Cardiac septum (tissue), 1 donor: ENCODE results near the gene MFAP3L. TPM values are rescaled to one million over a fixed set of nuclear protein-coding genes. Genes with fewer than 3 reads are reported as not detected.
A peak's percentile ranks its signal among the peaks of the same experiment; 100 is the strongest.
"Not testable (repeated sequence)": the region's sequence is repeated elsewhere in the genome, so short reads cannot be mapped to it uniquely, and the experiment has no call there.

Experiments
- DNase-seq: peaks from one replicate; pipeline ENCODE4 v3.0.0-alpha.2; 2020; ENCODE audit warnings: low spot score
- intact Hi-C: fragments of 100-400 bp; cut with DNase I; formaldehyde crosslinking; loops from one replicate; pipeline ENCODE4 v1.14.0; 2022
- long read RNA-seq: library from polyadenylated mRNA; unstranded; transcript quantifications from one replicate; pipeline ENCODE4 v2.0.0, GENCODE V29; 2021
- total RNA-seq: library from RNA; stranded (reverse); fragmentation: NEBNext Ultra II Directional; extraction: Animal tissue kit (Norgen Biotek cat#: 25700); gene quantifications from one replicate; pipeline ENCODE4 v1.2.1, GENCODE V29; 2021
- donor health status: DM: no; HTN: no; CAD: no.

The MFAP3L gene
- 1.2 TPM for total RNA-seq
- long read RNA-seq, partial matches to known transcripts = 0 of 3 reads
- long read RNA-seq, other reads (novel, unspliced or antisense) = 3 of 3 reads

DNA sequence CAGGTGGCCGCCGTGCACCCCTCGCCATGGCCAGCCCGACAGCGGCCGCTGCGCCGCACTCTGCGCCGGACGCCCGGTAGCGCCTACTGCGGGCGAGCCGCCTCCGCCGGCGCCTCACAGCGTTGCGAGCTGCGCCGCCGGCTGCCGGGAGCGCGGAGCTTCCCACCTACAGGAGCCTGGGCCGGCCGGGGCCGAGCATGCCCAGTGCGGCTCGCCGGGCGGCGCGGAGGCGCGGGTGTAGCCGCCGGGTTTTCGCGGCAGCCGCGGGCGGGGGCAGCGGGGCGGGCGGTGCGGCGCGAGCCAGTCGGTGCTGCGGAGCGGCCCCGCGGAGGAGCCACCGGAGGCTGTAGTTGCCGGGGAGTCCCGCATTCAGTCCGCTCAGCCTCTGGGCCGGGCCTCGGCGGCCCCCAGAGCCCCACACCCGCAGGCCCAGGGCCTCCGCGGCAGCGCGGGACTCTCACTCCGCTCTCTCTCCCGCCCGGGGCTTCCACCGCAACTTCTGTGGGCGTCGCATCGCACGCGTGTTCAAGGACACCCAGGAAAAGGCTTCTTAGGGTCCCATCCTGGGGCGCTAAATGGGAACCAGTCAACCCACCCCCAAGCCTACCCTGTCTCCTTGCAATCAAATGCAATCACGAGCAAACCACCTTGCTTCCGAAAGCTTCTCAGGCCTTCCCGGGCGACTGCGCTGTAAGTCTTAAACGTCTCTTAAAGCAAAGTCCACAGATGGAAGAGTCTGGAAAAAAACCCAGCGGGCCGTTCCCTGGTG is at the start of gene MFAP3L:
Gene MFAP3L (minus strand): TSS at position 143 of the 769 bp plus-strand sequence. CDS start 20,518 bp downstream, outside the sequence.
- DNase-seq = peak; percentile 93
- intact Hi-C loops = loop anchor here (2.0 kb wide), 2 partner anchors 270 to 414 kb away; partner anchors contain the start of genes HPF1 and NEK1

DNA sequence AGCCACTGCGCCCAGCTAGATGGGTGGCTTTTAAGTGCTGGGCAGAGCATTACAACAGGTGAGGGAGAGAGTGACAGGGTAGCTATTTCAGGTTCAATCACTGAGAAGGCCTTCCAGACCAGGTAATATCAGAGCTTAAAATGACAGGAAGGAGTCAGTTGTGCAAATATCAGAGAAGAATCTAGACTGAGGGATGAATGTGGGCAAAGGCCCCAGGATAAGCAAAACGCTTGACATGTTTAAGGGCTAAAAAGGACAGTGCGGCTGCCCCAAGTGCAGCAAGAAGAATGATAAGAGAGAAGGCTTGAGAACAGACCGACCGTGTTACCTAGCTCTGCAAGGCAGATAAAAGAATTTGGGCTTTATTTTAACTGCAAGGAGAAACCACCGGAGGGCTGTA is 45.0 kb upstream of the MFAP3L start:
- no peak for DNase-seq
- intact Hi-C loops = no loop called here

DNA sequence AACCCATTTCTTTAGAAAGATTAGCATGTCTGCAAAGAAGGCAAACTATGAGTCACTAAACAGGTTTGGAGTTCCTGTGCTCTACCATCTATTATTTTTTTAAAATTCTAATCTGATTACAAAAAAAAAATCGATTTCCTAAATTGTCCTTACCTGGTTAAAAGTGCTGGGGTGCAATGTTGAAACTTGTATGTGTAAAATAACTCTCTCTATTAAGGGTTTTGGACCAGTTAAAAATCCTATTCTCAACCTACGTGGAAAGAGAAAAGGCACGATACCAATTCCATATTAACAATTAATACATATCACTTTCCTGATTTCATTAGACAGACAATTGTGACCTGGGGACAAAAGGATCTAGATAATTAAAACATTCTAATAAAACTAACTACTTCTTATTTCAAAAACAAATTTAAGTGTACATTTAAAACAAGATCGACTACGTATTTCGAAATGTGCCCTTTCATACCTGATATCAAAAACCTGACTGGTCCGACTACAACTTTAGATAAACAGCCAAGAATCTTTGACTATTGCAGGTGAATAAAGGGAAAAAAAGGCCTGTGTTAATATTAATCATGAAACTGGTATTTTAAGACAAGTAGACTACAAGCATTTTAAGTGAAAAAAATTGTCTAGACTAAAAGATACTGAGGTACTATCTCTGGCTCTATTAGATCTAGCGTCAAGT is 42.4 kb upstream of the MFAP3L start:
- DNase-seq = no peak
- intact Hi-C loops = no loop called here

DNA sequence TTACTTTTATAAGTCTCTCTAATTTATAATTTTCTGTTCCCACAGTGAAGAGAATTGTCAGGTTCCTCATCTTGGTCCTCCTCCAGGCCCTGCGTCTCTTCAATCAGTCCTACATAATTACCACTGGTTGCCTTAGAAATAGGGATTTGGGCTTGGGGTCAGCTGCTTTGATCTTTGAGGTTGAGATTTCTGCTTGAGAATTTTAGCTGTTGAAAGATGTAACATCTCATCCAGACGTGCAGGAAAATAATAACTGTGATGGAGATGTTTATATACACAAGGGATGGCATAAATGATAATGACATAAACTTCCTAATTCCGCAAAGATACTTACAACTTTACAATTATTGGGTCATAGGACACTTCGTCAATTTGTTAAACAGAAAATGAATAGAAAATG is 33.2 kb upstream of the MFAP3L start:
- DNase-seq = no peak
- intact Hi-C loops = no loop called here

DNA sequence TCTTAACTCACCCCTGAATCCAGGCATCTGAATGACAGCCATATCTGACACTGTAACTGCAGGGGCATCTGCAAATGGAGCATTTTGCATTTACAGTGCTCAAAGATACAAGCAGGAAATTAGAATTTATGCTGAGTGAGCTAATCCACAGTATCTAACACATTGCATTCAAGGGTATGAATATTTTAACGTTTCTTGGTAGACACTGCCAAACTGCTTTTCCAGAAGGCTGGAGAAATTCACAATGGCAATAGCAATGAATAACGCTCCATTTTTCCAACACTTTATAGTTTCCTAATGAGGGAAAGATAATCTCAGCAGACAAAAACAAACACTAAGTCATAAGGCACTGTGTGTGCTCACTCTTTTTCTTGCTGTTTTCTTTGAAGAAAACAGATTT is 32.6 kb upstream of the MFAP3L start:
- intact Hi-C loops = no loop called here

DNA sequence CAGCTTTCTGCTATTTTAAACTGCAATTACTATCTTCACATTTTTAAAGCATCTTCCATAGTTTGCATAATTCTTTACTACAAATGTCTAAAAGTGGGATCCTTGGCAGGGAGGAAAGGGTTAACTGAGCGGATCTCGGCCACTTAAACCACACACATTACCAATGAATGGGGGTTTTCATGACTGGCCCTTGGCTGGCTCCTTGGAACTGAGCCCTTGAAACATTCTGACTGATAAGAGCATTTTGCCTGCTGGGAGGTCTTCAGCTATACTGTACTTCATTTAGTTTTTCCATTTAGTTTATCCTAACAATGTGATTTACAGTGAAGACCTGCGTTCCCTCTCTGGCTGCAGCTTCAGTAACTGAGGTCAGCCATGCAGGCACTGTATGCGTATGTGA is 31.7 kb upstream of the MFAP3L start:
- intact Hi-C loops = no loop called here
- no peak for DNase-seq

More for the DNA sequence above, 32.6 kb upstream of the MFAP3L start:
- DNase-seq = no peak

DNA sequence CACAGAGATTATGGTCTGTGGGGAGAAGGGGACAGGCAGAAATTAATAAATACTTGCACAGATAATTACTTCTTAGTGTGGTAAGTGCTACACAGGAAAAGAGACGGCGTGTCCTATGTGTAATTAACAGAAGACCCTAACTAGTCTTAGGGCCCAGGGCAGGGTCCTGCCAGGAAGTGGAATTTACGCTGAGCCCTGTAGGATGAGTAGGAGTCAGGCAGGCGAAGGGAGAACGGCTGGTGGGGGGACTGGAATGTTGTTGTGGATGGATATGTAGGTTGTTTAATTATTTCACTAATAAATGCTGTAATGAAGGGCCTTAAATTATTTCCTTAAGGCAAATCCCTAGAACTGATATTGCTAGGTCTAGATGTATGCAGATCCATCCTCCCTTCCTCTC is 26.7 kb upstream of the MFAP3L start:
- intact Hi-C loops = no loop called here
- DNase-seq = no peak

DNA sequence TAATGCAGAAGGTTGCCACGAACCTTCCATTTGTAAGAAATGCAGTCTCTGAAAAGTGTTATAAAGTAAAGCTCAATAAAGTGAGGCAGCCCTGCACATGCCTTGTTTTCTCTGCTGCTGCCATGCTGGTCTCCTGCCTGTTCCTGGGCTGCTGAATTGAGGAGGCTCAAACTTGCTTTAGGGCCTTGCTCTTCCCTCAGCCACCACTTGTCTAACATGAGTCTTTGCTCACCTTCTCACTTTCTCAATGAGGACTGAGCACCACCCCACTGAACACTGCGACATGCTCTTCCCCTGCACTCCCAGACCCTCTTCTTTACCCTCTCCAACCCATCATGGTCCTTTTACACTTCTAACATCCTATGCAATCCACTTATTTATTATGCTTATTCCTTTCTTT is 25.2 kb upstream of the MFAP3L start:
- intact Hi-C loops = no loop called here
- DNase-seq = no peak

DNA sequence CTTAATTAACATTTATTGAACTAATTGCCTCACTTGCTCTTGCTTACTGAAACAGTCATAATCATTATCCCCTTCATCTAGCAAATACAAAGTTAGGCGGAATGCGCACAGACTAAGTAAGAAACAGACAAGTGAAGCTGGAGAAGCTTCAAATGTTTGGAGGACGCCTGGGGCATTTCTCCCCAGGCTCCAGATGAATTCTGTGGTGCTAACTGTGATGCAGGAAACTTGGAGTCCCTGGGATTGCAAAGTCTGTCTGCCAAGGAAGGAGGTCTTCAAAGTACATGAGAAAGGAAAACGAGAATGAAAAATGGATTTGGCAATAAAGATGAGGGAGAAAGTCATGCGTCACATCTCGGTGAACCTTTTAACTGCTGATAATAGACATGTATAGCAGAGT is 23.6 kb upstream of the MFAP3L start:
- DNase-seq = no peak
- intact Hi-C loops = loop anchor here (2.0 kb wide), 1 partner anchor 239 kb away; no protein-coding TSS in a partner anchor

DNA sequence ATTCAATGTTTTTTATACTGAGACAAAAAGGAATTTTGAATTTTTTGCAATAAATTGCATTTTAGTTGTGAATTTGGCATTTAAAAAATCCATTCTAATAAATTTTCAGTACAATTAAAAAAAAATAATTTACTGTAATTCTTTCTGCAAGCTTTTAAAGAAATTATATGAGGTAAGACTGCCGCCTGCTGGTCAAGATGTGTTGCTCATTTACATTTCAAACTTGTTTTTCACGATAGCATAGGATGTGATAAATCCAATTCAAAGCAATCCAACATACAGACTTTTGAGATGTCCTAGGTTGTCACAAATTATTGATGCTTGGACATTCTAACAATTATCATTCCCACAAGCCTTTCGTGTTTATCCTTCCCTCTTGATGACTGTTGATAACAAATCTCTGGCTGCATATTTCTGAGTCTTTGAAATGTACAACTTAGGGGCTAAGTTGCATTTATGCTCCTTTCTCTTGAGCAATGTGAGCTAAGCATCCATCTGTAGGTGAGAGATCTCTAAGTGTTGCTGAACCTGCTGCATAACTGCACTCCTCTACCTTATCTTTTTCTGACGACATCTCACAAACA is 21.7 kb upstream of the MFAP3L start:
- intact Hi-C loops = loop anchor here (2.0 kb wide), 1 partner anchor 237 kb away; no protein-coding TSS in a partner anchor
- no peak for DNase-seq

DNA sequence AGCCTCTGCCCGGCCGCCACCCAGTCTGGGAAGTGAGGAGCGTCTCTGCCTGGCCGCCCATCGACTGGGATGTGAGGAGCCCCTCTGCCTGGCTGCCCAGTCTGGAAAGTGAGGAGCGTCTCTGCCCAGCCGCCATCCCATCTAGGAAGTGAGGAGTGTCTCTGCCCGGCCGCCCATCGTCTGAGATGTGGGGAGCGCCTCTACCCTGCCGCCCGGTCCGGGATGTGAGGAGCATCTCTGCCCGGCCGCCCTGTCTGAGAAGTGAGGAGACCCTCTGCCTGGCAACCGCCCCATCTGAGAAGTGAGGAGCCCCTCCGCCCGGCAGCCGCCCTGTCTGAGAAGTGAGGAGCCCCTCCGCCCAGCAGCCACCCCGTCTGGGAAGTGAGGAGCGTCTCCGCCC is 20.0 kb upstream of the MFAP3L start:
- DNase-seq, intact Hi-C loops: not testable (repeated sequence)

DNA sequence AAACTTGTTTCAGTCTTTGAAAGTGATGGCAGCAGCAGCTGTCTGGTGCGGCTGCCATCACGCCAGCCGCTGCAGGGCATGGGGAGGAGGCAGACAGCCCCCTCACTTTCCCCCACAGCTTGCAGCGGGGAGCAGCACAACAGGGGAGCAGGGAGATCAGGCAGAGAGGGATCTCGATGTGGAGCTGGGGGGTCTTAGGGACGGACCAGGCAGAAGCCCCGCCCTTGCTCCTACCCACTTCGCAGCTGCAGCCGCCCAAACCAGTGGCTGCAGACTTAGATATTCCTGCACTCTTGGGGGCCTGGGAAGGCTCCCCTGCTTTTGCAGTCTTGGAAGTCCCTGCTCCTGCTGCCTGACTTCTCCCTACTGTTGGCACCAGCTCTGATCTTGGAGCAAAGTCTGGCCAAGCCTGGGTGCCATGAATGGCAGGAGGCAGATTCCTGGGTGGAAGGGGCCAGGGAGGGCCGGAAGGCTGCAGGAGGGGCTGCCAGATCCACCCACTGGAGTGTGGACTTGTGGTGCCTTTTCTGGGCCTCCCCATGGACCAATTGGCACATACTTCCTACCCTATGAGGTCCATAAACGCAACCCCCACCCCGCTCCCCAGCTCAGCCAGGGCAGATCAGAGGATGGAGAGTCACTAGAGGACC is 14.0 kb upstream of the MFAP3L start:
- intact Hi-C loops = no loop called here
- DNase-seq = no peak

DNA sequence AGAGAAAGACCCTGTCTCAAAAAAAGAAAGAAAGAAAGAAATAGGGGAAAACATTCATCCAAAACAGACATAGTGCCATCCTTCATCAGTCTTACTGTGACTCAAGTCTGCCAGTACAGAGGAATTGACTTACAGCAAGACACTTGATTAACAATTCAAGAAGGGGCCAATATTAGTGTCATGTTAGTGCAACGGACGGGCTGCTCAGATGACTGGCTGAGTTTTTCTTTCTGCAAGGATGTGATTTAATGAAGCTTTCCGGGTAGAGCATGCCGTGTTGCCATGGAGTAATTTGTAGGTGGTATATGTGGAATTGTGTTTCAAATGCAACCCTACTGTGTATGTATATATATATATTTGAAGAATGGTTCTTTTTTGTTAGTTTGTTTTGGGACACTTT is 12.6 kb upstream of the MFAP3L start:
- no peak for DNase-seq
- intact Hi-C loops = no loop called here

DNA sequence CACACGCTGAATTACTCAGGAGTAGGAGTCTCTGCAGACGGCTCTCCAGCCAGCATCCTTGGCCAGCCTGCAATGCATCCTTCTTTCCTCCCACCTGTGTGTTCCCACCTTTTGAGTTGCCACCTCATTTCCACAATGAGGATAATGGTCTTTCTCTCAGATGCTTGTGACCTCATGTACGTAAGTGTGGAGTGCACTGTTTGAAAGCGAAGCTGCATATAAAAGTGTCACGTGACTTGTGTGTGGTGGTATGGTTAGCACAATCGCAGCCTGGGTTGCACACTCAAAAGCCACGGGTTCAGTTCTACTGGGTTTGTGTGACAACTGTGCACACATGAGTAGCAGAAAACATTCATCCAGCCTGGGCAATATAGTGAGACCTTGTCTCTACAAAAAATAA is 12.0 kb upstream of the MFAP3L start:
- intact Hi-C loops = no loop called here
- no peak for DNase-seq

DNA sequence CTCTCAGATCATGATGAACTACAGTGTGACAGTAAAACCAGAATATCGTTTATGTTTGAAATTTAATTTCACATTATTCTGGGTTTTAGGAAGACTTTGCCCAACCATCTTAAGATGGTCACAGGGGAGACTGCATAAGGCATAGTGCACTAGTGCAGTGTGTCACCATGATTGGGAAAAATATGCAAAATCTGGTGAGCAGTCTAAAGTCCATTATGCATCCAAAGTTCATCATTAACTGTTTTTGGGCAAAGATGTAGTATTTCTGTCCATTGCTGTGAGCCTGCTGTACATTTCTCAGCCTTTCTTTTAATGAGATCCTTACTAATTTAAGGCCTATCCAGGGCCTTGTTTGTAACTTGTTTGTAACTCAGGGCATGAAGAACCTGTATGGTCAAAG is 11.3 kb upstream of the MFAP3L start:
- intact Hi-C loops = no loop called here
- DNase-seq = no peak

DNA sequence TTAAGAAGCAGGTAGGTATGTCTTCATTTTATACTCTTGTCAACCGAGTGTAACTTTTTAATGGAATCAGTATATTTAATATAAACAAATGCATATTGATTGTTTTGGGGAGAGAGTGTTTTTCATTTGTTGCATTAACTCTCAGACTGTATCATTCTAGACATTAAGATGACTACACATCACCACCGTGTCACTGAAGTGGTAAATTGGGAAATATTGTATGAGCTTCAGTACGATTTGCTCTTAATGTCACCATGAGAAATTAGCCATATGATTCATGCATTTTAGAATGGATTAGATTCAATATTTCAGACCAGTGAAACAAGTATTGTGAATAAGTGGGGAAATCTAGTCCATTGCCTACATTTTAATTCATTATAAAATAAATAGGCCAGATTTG is 9.7 kb upstream of the MFAP3L start:
- intact Hi-C loops = no loop called here
- no peak for DNase-seq

DNA sequence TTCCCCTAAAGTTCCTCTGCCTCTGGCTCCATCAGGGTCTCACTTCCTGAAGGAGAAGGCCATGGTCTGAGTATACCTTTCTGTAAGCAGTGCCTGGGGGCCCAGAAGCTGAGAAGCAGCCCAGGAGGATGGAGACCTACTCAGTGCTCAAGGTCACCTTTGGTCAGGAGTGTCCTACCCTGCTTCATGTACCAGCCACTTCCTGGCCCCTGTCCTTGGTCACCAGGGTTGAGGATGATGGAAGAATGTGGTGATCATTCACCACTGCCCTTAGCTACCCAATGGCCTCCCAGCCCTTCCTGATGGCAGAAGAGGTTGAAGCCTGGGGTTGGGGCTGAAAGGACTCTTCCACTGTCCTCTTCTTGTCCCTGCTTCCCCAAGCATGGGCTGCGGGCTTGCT is 9.0 kb upstream of the MFAP3L start:
- DNase-seq = no peak
- intact Hi-C loops = no loop called here

DNA sequence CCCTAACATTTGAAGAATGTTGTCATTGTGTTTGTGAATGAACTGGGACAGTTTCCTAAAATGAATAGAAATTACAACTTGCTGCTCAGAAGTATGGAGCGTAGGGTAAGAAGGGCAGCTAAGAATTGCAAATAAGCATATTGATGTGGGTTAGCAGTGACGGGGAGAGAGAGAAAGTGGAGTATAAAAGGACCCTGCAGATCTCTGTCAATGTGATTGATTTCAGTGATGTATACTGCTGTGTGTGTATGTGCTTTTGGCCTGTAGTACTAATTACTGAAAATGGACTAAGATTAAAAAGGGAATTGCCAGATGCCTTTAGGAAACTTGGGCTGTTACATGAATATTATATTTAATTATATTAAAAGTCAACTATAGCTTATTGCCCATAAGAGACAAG is 7.8 kb upstream of the MFAP3L start:
- intact Hi-C loops = no loop called here

DNA sequence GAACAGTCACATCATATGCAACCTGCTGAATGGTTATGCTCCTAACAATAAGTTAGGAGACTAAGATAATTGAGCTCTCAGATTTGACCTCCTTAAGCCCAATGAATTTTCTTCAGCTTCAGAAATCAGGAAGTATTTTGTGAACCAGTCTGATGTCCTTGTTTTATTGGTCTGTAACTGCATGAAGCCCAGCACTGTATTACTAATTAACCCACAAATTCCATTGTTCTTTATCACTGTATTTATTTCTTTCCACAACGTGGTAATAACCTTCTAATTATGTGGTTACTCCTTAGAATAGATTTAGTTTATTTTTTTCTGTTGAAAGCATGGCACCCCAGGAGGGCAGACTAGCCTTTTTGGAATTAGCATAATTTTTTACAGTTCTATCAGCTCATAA is 3.9 kb upstream of the MFAP3L start:
- DNase-seq = no peak
- intact Hi-C loops = no loop called here

More for the DNA sequence above, 7.8 kb upstream of the MFAP3L start:
- DNase-seq = no peak
